K562 (cell line): ENCODE measurements around the gene ZNF775. TPM values are rescaled to one million over a fixed set of nuclear protein-coding genes. Genes with fewer than 3 reads are reported as not detected.

ENCODE experiments used
- BCOR ChIP-seq: fragments of 450-650 bp; IDR thresholded peaks from 2 replicates; pipeline ENCODE4 v1.6.1; 2016
- CBFA2T2 ChIP-seq: fragments of 450-650 bp; conservative IDR thresholded peaks from 2 replicates; pipeline ENCODE4 v1.6.1; 2017; ENCODE audit warnings: mild to moderate bottlenecking
- CCNT2 ChIP-seq: IDR thresholded peaks from 2 replicates; pipeline ENCODE4 v1.6.1; 2011; ENCODE audit warnings: borderline replicate concordance, low read depth, mild to moderate bottlenecking, moderate library complexity, mixed read lengths, low read length; ENCODE audit not compliant: insufficient read length; ENCODE audit errors: extremely low read depth
- CREBBP ChIP-seq: IDR thresholded peaks from one replicate; pipeline ENCODE4 v1.6.1; 2012; ENCODE audit warnings: low read depth, mild to moderate bottlenecking, control low read depth, inconsistent platforms, low read length
- ESRRA ChIP-seq: fragments of 450-650 bp; IDR thresholded peaks from 2 replicates; pipeline ENCODE4 v1.6.1; 2014; ENCODE audit warnings: low read depth, mild to moderate bottlenecking, moderate library complexity, borderline replicate concordance
- GABPA ChIP-seq: fragments of 200-800 bp; sonication (Bioruptor generic); conservative IDR thresholded peaks from 2 replicates; pipeline ENCODE4 v1.6.1; 2016; ENCODE audit warnings: low read depth, missing genetic modification characterization, missing compliant biosample characterization
- LEF1 ChIP-seq: fragments of 450-650 bp; IDR thresholded peaks from 2 replicates; pipeline ENCODE4 v1.6.1; 2016; ENCODE audit warnings: mild to moderate bottlenecking
- MECOM ChIP-seq: fragments of 250-450 bp; sonication (Bioruptor Pico); IDR thresholded peaks from 2 replicates; pipeline ENCODE4 v1.8.0; 2022; ENCODE audit warnings: inconsistent platforms
- MEF2D ChIP-seq: conservative IDR thresholded peaks from 2 replicates; pipeline ENCODE4 v1.6.1; 2016; ENCODE audit warnings: low read depth, missing genetic modification characterization, missing compliant biosample characterization
- PHF21A ChIP-seq: fragments of 450-650 bp; IDR thresholded peaks from 2 replicates; pipeline ENCODE4 v1.6.1; 2017; ENCODE audit warnings: low read depth, borderline replicate concordance
- RB1 ChIP-seq: fragments of 450-650 bp; IDR thresholded peaks from 2 replicates; pipeline ENCODE4 v1.6.1; 2017; ENCODE audit warnings: low read depth, mild to moderate bottlenecking
- TAF7 ChIP-seq: fragments of 450-650 bp; IDR thresholded peaks from 2 replicates; pipeline ENCODE4 v1.6.1; 2016; ENCODE audit warnings: missing genetic modification characterization, missing compliant biosample characterization
- TCF7 ChIP-seq: sonication (generic); IDR thresholded peaks from 2 replicates; pipeline ENCODE4 v1.6.1; 2016; ENCODE audit warnings: antibody characterized with exemption, borderline replicate concordance
- ZEB2 ChIP-seq: fragments of 450-650 bp; IDR thresholded peaks from 2 replicates; pipeline ENCODE4 v1.6.1; 2016
- ZKSCAN8 ChIP-seq: fragments of 200-800 bp; sonication (Bioruptor generic); IDR thresholded peaks from 2 replicates; pipeline ENCODE4 v1.6.1; 2016; ENCODE audit warnings: missing genetic modification characterization, missing compliant biosample characterization
- ZNF165 ChIP-seq: fragments of 250-450 bp; sonication (Bioruptor Pico); IDR thresholded peaks from 2 replicates; pipeline ENCODE4 v1.4.0; 2020; ENCODE audit warnings: borderline replicate concordance
- ZNF644 ChIP-seq: fragments of 200-800 bp; sonication (Bioruptor generic); IDR thresholded peaks from 2 replicates; pipeline ENCODE4 v1.6.1; 2016; ENCODE audit warnings: low read depth, missing genetic modification characterization, missing compliant biosample characterization
- polyA plus RNA-seq, 8 experiments: library from polyadenylated mRNA; depleted of rRNA in 4 of 8; stranded (reverse) in 5 of 8; unstranded in 3 of 8; fragments of >200 nt; fragmentation: Nextera tagmentation in 2 of 8; fragmentation: Illumina TruSeq in 1 of 8; extraction: Ambion mirVana in 2 of 8; extraction: Trizol in 1 of 8; gene quantifications; 2 replicates each; pipeline versions ENCODE4 v1.2.1 to v1.2.3, GENCODE V29; 2011 to 2014; ENCODE audit warnings: inconsistent platforms in 1 of 8, missing spikeins in 1 of 8
- total RNA-seq, 7 experiments: library from RNA; depleted of rRNA in 6 of 7; stranded (reverse); fragments of >200 nt in 6 of 7; fragmentation: Illumina TruSeq in 2 of 7; extraction: Trizol in 2 of 7; gene quantifications; 2 replicates each; pipeline versions ENCODE4 v1.2.1 to v1.2.3, GENCODE V29; 2011 to 2021; ENCODE audit warnings: low replicate concordance in 1 of 7
- TF ChIP-seq, protein P1 (sequence below): fragments of 200-400 bp; formaldehyde crosslinking; IDR thresholded peaks from 2 replicates; pipeline ENCODE4 v1.6.1; 2017; ENCODE audit warnings: mild to moderate bottlenecking, low read depth, low read length, moderate library complexity
- TF ChIP-seq, protein P2 (sequence below): fragments of 450-650 bp; formaldehyde crosslinking; conservative IDR thresholded peaks from 2 replicates; pipeline ENCODE4 v1.4.0; 2022; ENCODE audit warnings: mild to moderate bottlenecking, missing genetic modification characterization
- TF ChIP-seq, protein P3 (sequence below): sonication (generic); formaldehyde crosslinking; IDR thresholded peaks from 2 replicates; pipeline ENCODE4 v1.8.1; 2022; ENCODE audit warnings: missing genetic modification reagents
- TF ChIP-seq, protein P4 (sequence below): sonication (generic); formaldehyde crosslinking; IDR thresholded peaks from 2 replicates; pipeline ENCODE4 v1.5.0; 2020; ENCODE audit warnings: missing genetic modification reagents

Gene ZNF775
- total and polyA plus RNA-seq, 9 of the 15 experiments (the other 6 are each of a cell fraction or from before 2014, with no cell fraction given): 0.04 to 18.7 (median 4.9) TPM

DNA sequence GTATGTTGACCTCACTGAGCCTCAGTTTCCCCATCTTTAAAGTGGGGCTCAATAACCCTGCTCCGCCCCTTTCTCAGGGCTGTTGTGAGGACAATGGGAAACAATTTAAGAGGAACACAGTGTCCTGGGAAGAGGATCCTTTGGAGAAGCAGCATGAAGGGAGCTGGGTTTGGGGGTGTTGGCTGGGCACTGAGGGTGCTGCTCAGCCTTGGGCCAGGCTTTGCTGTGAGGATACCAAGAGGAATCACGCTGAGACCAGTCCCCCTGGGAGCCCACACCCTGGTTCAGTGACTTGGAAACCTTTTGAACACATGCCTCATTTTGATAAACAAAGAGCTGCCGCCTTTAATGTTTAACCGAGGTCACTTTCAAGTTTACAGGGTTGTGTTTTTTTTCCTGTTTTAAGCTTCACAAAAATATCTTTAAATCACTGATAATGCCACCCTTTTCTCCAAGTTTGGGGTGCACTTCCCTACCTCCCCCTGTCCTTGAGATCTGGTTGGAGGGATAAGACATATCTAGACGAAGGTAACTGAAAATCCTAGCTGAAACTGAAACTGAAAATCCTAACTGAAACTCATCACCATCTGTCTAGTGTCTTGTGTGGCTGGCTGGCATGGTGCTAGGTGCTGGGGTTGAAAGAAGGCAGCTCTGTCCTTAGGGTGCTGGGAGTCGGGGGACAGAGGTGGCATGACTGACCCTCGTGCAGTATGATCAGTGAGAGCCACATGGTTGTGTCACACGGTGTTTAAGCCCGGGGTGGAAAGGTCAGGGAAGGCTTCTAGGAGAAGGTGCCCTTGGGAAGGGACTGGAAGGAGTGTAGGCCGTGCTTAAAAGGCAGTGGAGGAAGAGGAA, 27.7 kb downstream of the ZNF775 start (continued):
- TF ChIP-seq, protein P1, sequence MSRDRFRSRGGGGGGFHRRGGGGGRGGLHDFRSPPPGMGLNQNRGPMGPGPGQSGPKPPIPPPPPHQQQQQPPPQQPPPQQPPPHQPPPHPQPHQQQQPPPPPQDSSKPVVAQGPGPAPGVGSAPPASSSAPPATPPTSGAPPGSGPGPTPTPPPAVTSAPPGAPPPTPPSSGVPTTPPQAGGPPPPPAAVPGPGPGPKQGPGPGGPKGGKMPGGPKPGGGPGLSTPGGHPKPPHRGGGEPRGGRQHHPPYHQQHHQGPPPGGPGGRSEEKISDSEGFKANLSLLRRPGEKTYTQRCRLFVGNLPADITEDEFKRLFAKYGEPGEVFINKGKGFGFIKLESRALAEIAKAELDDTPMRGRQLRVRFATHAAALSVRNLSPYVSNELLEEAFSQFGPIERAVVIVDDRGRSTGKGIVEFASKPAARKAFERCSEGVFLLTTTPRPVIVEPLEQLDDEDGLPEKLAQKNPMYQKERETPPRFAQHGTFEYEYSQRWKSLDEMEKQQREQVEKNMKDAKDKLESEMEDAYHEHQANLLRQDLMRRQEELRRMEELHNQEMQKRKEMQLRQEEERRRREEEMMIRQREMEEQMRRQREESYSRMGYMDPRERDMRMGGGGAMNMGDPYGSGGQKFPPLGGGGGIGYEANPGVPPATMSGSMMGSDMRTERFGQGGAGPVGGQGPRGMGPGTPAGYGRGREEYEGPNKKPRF: no peak
- TF ChIP-seq ESRRA: peak; percentile 99
- TF ChIP-seq BCOR: 0 out of 2 replicates have a peak, but pooled peaks have one; percentile 1
- TF ChIP-seq CREBBP: no peak
- TF ChIP-seq, protein P2, sequence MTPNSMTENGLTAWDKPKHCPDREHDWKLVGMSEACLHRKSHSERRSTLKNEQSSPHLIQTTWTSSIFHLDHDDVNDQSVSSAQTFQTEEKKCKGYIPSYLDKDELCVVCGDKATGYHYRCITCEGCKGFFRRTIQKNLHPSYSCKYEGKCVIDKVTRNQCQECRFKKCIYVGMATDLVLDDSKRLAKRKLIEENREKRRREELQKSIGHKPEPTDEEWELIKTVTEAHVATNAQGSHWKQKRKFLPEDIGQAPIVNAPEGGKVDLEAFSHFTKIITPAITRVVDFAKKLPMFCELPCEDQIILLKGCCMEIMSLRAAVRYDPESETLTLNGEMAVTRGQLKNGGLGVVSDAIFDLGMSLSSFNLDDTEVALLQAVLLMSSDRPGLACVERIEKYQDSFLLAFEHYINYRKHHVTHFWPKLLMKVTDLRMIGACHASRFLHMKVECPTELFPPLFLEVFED (CRISPR knock-in tag): no peak
- TF ChIP-seq GABPA (tag): 0 out of 2 replicates have a peak, but pooled peaks have one; percentile 32
- TF ChIP-seq ZNF165: no peak
- TF ChIP-seq LEF1: no peak; the same call in 1 of the 2 replicates
- TF ChIP-seq RB1: peak; percentile 17; the same call in 1 of the 2 replicates
- peak; percentile 40; the same call in 1 of the 2 replicates for TF ChIP-seq TAF7 (tag)
- TF ChIP-seq ZKSCAN8 (CRISPR knock-in tag): no peak
- no peak for TF ChIP-seq TCF7
- TF ChIP-seq CBFA2T2: peak; percentile 36; the same call in 1 of the 2 replicates
- TF ChIP-seq, protein P3, sequence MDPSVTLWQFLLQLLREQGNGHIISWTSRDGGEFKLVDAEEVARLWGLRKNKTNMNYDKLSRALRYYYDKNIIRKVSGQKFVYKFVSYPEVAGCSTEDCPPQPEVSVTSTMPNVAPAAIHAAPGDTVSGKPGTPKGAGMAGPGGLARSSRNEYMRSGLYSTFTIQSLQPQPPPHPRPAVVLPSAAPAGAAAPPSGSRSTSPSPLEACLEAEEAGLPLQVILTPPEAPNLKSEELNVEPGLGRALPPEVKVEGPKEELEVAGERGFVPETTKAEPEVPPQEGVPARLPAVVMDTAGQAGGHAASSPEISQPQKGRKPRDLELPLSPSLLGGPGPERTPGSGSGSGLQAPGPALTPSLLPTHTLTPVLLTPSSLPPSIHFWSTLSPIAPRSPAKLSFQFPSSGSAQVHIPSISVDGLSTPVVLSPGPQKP (CRISPR knock-in tag): no peak
- TF ChIP-seq ZEB2: 0 out of 2 replicates have a peak, but pooled peaks have one; percentile 13
- TF ChIP-seq PHF21A: 0 out of 2 replicates have a peak, but pooled peaks have one; percentile 33
- 0 out of 2 replicates have a peak, but pooled peaks have one; percentile 20 for TF ChIP-seq MEF2D
- no peak for TF ChIP-seq MECOM (CRISPR knock-in tag)
- TF ChIP-seq, protein P4, sequence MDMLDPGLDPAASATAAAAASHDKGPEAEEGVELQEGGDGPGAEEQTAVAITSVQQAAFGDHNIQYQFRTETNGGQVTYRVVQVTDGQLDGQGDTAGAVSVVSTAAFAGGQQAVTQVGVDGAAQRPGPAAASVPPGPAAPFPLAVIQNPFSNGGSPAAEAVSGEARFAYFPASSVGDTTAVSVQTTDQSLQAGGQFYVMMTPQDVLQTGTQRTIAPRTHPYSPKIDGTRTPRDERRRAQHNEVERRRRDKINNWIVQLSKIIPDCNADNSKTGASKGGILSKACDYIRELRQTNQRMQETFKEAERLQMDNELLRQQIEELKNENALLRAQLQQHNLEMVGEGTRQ (CRISPR knock-in tag): no peak
- TF ChIP-seq ZNF644: no peak
- no peak for TF ChIP-seq CCNT2
